SK-N-MC (cell line): ENCODE data around the gene RAD51AP1.

Experiments used
- DNase-seq: peaks from one replicate; pipeline ENCODE4 v3.0.0-alpha.2; 2011; ENCODE audit warnings: low read depth, low spot score
- H3K27ac ChIP-seq: fragments of 200-600 bp; sonication (generic); 2 replicates; pipeline ENCODE4 v1.5.1; 2016; ENCODE audit warnings: mixed run types
- H3K36me3 ChIP-seq: fragments of 200-600 bp; sonication (generic); 2 replicates; pipeline ENCODE4 v1.6.1; 2017; ENCODE audit warnings: antibody characterized with exemption, low read length, mixed read lengths; ENCODE audit not compliant: insufficient read depth
- H3K4me3 ChIP-seq: fragments of 200-600 bp; sonication (generic); 2 replicates; pipeline ENCODE4 v1.5.1; 2016
- H3K9ac ChIP-seq: fragments of 200-600 bp; sonication (generic); 2 replicates; pipeline ENCODE4 v1.8.0; 2017; ENCODE audit warnings: mixed run types, mixed read lengths; ENCODE audit not compliant: insufficient read length
- H3K9me3 ChIP-seq: fragments of 200-600 bp; sonication (generic); 2 replicates; pipeline ENCODE4 v1.6.1; 2017; ENCODE audit warnings: low read depth, mild to moderate bottlenecking, antibody characterized with exemption, low read length, moderate library complexity, mixed read lengths
- EZH2 ChIP-seq: fragments of 200-600 bp; sonication (generic); IDR thresholded peaks from one replicate; pipeline ENCODE4 v1.6.1; 2017; ENCODE audit warnings: antibody characterized with exemption
- FOXP2 ChIP-seq: optimal IDR thresholded peaks from 2 replicates; pipeline ENCODE3; 2011; ENCODE audit warnings: mild to moderate bottlenecking, moderate library complexity; ENCODE audit not compliant: insufficient read depth; ENCODE audit errors: extremely low read length, control extremely low read depth
- POLR2AphosphoS5 ChIP-seq: IDR thresholded peaks from 2 replicates; pipeline ENCODE4 v1.6.1; 2012; ENCODE audit warnings: mild to moderate bottlenecking, low read depth, low read length, borderline replicate concordance

RAD51AP1 gene

DNA sequence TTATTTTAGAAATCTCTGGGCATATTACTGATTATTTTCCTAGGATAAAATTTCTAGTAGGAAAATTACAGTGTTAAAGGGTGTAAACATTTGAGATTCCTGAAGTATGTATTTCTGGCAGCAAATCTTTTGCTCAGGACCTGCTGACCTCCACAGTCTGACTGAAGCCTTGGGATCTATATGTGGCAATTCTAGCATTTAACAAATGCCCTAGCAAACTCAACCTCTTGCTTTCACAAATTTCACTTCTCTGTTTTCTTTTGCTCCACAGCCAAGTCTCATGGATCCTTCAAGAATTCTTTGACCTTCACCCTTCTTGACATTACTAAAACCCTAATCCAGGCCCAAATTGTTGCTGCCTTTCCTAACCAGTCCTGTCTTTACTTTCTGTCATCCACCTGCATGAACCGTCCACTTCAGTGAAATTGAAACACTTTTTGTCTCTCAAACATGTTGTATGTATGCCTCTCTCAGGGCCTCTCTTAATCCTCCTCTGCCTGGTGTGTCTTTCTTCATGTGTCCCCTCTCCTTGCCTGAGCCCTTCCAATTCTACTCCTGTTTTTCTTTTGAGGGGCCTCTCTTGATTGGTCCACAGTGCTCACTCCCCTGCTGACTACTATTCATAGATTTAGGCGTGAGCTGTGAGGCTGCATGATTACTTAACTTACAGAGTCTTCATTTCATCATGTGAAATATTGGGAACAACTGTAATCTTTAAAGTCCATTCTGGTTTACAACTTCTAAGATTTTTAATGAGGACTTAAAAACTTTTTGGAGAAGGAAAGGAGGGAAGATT, 18.2 kb downstream of the RAD51AP1 start:
- no peaks in the 10 kb centered on the region for H3K9me3 ChIP-seq
- no peak overlapping the region for H3K27ac ChIP-seq
- H3K9ac ChIP-seq: no peak overlapping the region
- peaks cover 56% of the 10 kb centered on the region for H3K36me3 ChIP-seq
- TF ChIP-seq FOXP2 (no peak), POLR2AphosphoS5 (no peak), EZH2 (no peak)
- DNase-seq: no peak
- no peak overlapping the region for H3K4me3 ChIP-seq

DNA sequence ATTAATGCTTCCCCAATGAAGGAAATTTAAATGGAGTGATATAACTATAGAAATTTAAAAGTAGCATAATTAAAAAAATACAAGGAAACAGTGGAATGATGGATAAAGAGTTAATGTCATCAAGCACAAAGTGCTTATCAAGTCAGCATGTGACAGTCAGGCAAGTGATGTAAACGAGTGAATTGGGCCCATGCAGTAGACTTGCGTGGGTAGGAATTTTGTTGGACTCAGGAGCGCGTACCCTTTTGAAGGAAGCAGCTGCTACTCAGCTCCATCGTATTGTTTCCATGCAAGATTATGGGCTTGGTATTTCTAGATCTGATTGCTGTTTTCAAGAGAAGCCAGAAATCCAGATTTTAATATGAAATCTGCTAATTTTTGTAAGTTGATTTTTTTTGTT, 18.9 kb downstream of the RAD51AP1 start:
- TF ChIP-seq POLR2AphosphoS5: no peak
- H3K27ac ChIP-seq: no peak overlapping the region
- H3K36me3 ChIP-seq: peaks cover 51% of the 10 kb centered on the region
- H3K4me3 ChIP-seq: no peak overlapping the region
- no peaks in the 10 kb centered on the region for H3K9me3 ChIP-seq
- no peak overlapping the region for H3K9ac ChIP-seq
- DNase-seq: no peak

DNA sequence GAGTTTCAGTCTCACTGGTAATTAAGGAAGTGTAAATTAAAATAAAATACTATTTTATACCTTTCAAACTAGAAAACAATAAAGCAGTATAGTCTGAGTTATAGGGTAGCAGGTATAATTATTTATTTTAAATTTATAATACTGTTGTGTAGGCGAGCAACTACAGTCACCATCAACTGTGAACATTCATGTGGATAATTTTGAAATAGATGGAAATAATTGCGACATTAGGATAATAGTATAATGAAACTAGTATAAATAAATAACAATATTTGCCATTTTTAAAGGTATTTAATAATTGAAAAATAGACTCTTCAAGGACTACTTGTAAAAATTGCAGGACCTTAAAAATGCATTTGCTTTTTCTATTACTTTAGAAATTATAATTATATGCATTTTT, 19.5 kb downstream of the RAD51AP1 start:
- no peak for DNase-seq
- no peak overlapping the region for H3K27ac ChIP-seq
- H3K9ac ChIP-seq: no peak overlapping the region
- no peak overlapping the region for H3K4me3 ChIP-seq
- peaks cover 48% of the 10 kb centered on the region for H3K36me3 ChIP-seq
- no peaks in the 10 kb centered on the region for H3K9me3 ChIP-seq
- TF ChIP-seq EZH2: no peak
- TF ChIP-seq FOXP2: no peak
- TF ChIP-seq POLR2AphosphoS5: no peak

DNA sequence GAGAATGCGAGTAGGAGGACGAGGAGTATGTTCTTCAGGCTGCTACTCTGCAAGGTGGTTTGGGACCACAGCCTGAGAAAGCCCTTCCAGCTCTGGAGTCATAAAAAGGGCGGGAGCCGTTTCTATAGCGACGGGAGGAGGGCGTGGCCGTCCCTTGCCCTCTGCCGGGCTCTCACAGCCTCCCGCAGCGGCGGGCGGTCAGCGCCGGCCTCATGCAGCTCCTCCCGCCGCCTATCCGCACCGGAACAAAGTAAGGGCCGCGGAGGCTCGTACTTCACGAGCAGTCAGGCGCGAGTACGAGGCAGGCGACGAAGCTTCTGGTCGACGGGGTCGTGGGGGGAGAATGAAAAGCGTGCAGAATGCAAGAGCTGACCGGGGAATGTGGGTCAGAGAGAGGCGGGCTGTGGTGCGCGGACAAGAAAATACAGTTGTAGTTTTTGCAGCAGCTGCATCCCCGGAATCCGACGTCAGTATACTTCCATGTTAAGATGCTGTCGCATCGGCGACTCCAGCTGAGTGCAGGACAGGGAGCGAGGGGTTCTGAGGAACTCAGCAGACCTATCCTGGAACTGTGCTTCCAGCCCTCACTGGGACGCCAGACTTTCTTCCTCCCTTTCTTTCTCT, 23.5 kb downstream of the RAD51AP1 start, which contains the start of gene DYRK4:
Gene DYRK4 (plus strand): TSS at position 175 of the 624 bp plus-strand sequence. CDS start 38 bp downstream, at position 213.
- Histone ChIP-seq H3K4me3 (no peak within 1 kb of the TSS), H3K27ac (no peak within 1 kb of the TSS), H3K9me3 (no peaks in the 10 kb centered on the region), H3K9ac (no peak within 1 kb of the TSS), H3K36me3 (peaks cover 18% of the 10 kb centered on the region)
- DNase-seq: no peak
- no peak for TF ChIP-seq EZH2
- no peak for TF ChIP-seq POLR2AphosphoS5
- TF ChIP-seq FOXP2: no peak

DNA sequence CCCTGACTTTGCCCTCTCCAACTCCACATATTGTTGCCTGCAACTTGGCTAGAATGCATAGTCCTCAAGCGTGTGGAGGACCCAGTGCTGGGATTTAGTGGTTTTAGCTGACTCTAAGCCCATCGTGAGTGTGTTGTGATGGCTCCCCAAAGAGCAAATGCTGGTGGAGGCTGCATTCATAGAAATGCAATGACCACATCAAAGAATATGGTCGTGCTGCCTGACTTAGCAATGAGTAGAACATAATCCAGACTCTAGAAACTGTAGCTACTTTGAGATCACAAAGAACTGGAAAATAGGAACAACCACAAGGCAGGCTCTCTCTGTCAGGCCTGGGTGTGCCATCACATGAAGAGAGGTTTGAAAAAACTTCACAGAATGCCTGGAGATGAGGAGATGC, 24.6 kb downstream of the RAD51AP1 start:
- TF ChIP-seq FOXP2 (no peak), POLR2AphosphoS5 (no peak), EZH2 (no peak)
- H3K4me3 ChIP-seq: no peak overlapping the region
- H3K9me3 ChIP-seq: no peaks in the 10 kb centered on the region
- no peak for DNase-seq
- H3K36me3 ChIP-seq: peaks cover 18% of the 10 kb centered on the region
- H3K27ac ChIP-seq: no peak overlapping the region
- no peak overlapping the region for H3K9ac ChIP-seq

DNA sequence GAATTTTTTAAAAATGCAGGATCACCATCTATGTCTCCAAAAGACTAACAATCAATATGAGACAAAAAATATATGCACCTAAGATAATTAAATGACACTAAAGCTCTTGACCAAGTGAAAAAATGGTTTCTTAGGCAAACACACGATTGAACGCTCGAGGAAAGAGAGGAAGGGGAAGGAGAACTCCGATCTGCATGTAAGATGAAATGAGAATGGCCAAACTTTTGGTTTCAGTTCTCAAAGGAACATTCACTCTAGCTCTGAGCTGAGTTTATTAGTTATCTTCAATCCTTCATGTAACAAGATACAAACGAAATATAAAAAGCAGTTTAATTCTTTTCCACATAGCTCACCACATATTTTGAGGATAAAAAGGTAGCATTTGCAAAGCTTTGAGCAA, 26.1 kb downstream of the RAD51AP1 start:
- no peak for TF ChIP-seq POLR2AphosphoS5
- TF ChIP-seq FOXP2: no peak
- no peak for TF ChIP-seq EZH2
- Histone ChIP-seq H3K36me3 (peaks cover 7% of the 10 kb centered on the region; the same call in 1 of the 2 replicates), H3K4me3 (no peak overlapping the region), H3K27ac (no peak overlapping the region), H3K9ac (no peak overlapping the region), H3K9me3 (no peaks in the 10 kb centered on the region)
- no peak for DNase-seq

DNA sequence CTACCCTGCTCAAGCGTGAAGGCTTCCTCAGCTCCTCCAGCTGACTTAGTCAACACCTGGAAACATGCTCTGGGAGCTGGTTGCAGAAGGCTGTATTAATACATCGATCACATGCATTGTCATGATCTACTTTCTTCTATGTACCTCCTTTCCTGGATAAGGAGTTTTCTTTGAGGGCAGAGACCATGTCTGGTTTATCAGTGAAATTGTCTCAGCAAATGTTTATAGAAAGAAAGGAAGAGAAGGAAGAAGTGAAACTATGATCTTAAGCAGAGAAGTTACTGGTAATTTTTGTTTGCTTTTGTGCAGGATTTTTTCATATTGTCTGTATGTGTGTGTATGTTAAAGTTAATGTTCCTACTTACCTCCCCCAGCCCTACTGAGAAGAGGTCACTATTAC, 27.8 kb downstream of the RAD51AP1 start:
- Histone ChIP-seq H3K9ac (no peak overlapping the region), H3K36me3 (no peaks in the 10 kb centered on the region), H3K9me3 (no peaks in the 10 kb centered on the region), H3K4me3 (no peak overlapping the region), H3K27ac (no peak overlapping the region)
- DNase-seq: no peak
- TF ChIP-seq FOXP2 (no peak), POLR2AphosphoS5 (no peak), EZH2 (no peak)

DNA sequence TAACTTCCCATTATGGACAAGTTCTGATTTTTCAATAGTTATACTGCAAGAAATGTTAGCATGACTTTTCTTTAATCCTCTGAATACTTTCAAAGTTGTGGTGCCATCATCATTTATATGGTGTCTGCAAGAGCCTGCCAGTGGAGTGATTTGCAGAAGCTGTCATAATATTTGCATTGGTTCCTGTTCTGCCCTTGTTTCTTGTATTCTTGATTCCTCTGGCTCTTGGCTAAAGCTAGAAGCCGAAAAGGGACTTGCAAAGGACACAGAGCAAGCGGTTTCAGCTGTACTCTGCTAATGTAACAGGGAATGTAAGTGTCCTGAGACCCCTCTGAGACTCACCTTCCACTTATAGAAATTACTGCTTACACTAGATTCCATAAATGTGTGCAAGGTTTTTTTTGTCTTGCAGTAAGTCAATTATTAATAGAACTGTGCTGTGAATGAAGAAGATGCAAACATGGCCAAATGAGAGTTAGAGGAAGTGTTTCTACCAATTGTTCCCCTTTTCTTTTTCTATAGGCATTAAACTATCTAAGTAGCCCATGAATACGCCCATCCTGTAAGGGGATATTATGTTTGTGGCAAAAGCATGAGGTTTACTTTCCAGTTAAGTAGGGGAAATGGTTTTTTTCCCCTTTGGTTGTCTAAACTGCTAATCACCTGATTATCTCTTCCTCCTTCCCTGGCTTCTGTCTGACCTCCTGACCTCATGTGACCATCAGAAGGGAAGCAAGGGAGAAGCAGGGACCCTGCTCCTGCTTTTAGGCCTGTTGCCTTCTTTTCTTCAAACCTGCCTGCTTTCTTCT, 28.6 kb downstream of the RAD51AP1 start:
- no peaks in the 10 kb centered on the region for H3K9me3 ChIP-seq
- H3K9ac ChIP-seq: no peak overlapping the region
- no peak for DNase-seq
- no peak overlapping the region for H3K4me3 ChIP-seq
- H3K27ac ChIP-seq: no peak overlapping the region
- H3K36me3 ChIP-seq: no peaks in the 10 kb centered on the region
- TF ChIP-seq POLR2AphosphoS5 (no peak), FOXP2 (no peak), EZH2 (no peak)
